HTR-8/SVneo (cell line): ENCODE measurements around the gene TRAPPC3.

Experiments used
- DNase-seq: peaks from one replicate; pipeline ENCODE4 v3.0.0; 2011; ENCODE audit warnings: low spot score, mixed read lengths; ENCODE audit not compliant: insufficient read length
- FAIRE-seq: peaks from 2 replicates; lab custom pipeline; 2011; peaks lifted over from hg19 to GRCh38; lab: Jason Lieb, UNC

Gene TRAPPC3

GRCh38 chr1:36108314-36108713 lies 41.0 kb downstream of the TRAPPC3 start:
- no peak for DNase-seq
- FAIRE-seq, result no peak

- FAIRE-seq (no peak), DNase-seq (no peak)
Observed at GRCh38 chr1:36107394-36107793, 41.9 kb downstream of the TRAPPC3 start.

GRCh38 chr1:36106269-36106668 lies 43.0 kb downstream of the TRAPPC3 start:
- DNase-seq (no peak), FAIRE-seq (no peak)

- DNase-seq (no peak), FAIRE-seq (no peak)
Observed at GRCh38 chr1:36101546-36101945, 47.7 kb downstream of the TRAPPC3 start.

GRCh38 chr1:36100376-36100775 lies 48.9 kb downstream of the TRAPPC3 start:
- DNase-seq, result no peak
- FAIRE-seq, result no peak

- FAIRE-seq (peak; percentile 83), DNase-seq (peak; percentile 79)
Observed at GRCh38 chr1:36099681-36100341, 49.5 kb downstream of the TRAPPC3 start.

- no peak for FAIRE-seq
Observed at GRCh38 chr1:36098650-36099365, 50.5 kb downstream of the TRAPPC3 start.

GRCh38 chr1:36097693-36098585 lies 51.3 kb downstream of the TRAPPC3 start:
- DNase-seq (no peak), FAIRE-seq (peak; percentile 13)

More at GRCh38 chr1:36098650-36099365, 50.5 kb downstream of the TRAPPC3 start:
- DNase-seq, result no peak

- DNase-seq, result no peak
- no peak for FAIRE-seq
Observed at GRCh38 chr1:36096500-36097432, 52.5 kb downstream of the TRAPPC3 start.

- FAIRE-seq (no peak), DNase-seq (no peak)
Observed at GRCh38 chr1:36095760-36096405, 53.4 kb downstream of the TRAPPC3 start.

GRCh38 chr1:36094621-36095061 lies 54.6 kb downstream of the TRAPPC3 start:
- no peak for DNase-seq

GRCh38 chr1:36093929-36094328 lies 55.4 kb downstream of the TRAPPC3 start:
- DNase-seq (no peak), FAIRE-seq (no peak)

More at GRCh38 chr1:36094621-36095061, 54.6 kb downstream of the TRAPPC3 start:
- no peak for FAIRE-seq

- FAIRE-seq, result no peak
- no peak for DNase-seq
Observed at GRCh38 chr1:36093226-36093625, 56.1 kb downstream of the TRAPPC3 start.

GRCh38 chr1:36092798-36093185 lies 56.5 kb downstream of the TRAPPC3 start:
- FAIRE-seq (no peak), DNase-seq (no peak)

- no peak for FAIRE-seq
- DNase-seq, result no peak
Observed at GRCh38 chr1:36092166-36092797, 57.0 kb downstream of the TRAPPC3 start.

- no peak for FAIRE-seq
- DNase-seq, result no peak
Observed at GRCh38 chr1:36091698-36092097, 57.6 kb downstream of the TRAPPC3 start.

GRCh38 chr1:36091141-36091540 lies 58.1 kb downstream of the TRAPPC3 start:
- FAIRE-seq, result no peak
- DNase-seq, result no peak

GRCh38 chr1:36089393-36090121 lies 59.7 kb downstream of the TRAPPC3 start:
- no peak for DNase-seq
- no peak for FAIRE-seq
